Measurements from ENCODE around the gene RPS14. TPM values are rescaled to one million over a fixed set of nuclear protein-coding genes. Genes with fewer than 3 reads are reported as not detected.
"Not testable (repeated sequence)": the region's sequence is repeated elsewhere in the genome, so short reads cannot be mapped to it uniquely, and the experiment has no call there.

RPS14 gene
- total RNA-seq, 1 donor from 2014 or later: 1,202 TPM

DNA sequence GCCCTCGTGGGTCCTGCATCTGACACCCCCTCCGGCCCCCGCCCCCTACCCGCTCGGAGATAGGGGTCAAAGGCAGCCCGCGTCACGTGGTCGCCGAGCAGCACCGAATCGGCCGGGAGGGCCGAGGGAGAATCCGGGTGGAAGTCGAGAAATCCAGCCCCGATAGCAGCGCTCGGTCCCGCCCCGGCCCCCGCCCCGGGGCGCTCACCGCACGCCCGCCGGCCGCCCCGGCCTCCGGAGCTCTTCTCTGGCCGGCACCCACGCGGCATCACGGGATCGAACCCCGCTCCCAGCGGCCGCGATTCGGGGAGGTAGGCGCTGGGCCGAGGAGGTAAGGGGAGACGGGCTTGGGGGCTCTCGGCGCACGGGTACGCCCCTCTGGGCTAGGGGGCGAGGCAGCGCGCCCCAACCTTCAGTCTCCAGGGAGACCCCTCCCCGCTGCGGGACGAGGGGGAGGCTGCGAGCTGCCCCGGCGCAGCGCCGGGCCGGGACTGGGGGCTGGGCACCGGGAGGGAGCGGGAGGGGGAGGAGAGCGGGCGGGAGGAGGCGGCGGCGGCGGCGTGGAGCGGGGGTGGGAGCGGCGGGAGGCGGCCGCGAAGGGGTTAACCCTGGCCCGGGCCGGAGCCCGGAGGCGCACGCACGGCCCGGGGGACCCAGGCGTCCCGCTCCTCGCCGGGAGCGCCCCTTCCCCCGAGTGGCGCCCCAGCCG lies 36.3 kb upstream of the RPS14 start:
- H3K36me3 ChIP-seq: no peaks in the 10 kb centered on the region
- intact Hi-C loops (cut with micrococcal nuclease): no loop called here
- H3K27ac ChIP-seq (replicated peaks): peak overlapping the region; percentile 98
- no peaks in the 10 kb centered on the region for H3K27me3 ChIP-seq (ENCODE audit: low read depth)
- H3K9me3 ChIP-seq (replicated peaks): no peaks in the 10 kb centered on the region
- peak overlapping the region; percentile 93 for H3K4me3 ChIP-seq
- TF ChIP-seq, protein P1, sequence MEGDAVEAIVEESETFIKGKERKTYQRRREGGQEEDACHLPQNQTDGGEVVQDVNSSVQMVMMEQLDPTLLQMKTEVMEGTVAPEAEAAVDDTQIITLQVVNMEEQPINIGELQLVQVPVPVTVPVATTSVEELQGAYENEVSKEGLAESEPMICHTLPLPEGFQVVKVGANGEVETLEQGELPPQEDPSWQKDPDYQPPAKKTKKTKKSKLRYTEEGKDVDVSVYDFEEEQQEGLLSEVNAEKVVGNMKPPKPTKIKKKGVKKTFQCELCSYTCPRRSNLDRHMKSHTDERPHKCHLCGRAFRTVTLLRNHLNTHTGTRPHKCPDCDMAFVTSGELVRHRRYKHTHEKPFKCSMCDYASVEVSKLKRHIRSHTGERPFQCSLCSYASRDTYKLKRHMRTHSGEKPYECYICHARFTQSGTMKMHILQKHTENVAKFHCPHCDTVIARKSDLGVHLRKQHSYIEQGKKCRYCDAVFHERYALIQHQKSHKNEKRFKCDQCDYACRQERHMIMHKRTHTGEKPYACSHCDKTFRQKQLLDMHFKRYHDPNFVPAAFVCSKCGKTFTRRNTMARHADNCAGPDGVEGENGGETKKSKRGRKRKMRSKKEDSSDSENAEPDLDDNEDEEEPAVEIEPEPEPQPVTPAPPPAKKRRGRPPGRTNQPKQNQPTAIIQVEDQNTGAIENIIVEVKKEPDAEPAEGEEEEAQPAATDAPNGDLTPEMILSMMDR (IDR thresholded peaks at IDR 0.05; ENCODE audit: borderline replicate concordance): no peak
- peaks cover 56% of the 10 kb centered on the region for H3K4me1 ChIP-seq
- DNase-seq: peak; percentile 72

DNA sequence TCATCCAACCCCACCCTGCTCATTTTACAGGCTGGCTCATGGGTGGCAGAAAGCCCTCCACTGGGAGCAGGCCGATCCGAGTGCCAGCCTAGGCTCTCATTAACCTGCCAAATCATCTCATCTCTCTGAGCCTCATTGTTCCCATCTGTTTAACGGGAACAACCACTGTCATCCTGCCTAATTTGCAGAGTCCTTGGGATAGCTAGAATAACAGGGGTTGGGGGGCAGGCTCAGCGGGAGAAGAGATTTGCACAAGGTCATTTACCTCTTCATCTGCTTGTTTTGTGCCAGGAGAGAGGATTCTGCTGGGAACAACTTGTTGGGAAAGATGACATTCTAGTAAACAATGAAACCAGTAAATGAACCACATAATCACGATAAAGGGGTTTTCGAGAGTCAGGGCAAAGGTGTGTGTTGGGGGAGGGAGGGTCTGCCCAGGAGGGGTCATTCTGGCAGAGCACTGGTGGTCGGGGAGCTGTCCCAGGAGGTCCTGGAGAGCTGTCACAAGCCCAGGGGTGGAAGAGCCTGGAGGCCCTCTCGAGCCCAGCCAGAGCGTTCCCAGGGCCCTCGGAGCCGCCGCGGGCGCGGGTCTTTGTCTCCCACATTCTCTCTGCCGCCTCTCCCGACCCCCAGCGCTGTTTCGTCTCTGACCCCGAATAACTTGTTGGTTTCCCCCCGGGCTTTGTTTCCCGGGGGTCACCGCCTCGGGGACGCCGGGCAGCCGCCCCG lies 35.6 kb upstream of the RPS14 start:
- TF ChIP-seq, protein P1 (IDR thresholded peaks at IDR 0.05; ENCODE audit: borderline replicate concordance): no peak
- Histone ChIP-seq H3K4me1 (peaks cover 49% of the 10 kb centered on the region), H3K36me3 (no peaks in the 10 kb centered on the region), H3K27ac (replicated peaks) (peak overlapping the region; percentile 98), H3K4me3 (peak overlapping the region; percentile 93), H3K27me3 (ENCODE audit: low read depth) (no peaks in the 10 kb centered on the region), H3K9me3 (replicated peaks) (no peaks in the 10 kb centered on the region)
- DNase-seq: no peak
- intact Hi-C loops (cut with micrococcal nuclease): no loop called here

DNA sequence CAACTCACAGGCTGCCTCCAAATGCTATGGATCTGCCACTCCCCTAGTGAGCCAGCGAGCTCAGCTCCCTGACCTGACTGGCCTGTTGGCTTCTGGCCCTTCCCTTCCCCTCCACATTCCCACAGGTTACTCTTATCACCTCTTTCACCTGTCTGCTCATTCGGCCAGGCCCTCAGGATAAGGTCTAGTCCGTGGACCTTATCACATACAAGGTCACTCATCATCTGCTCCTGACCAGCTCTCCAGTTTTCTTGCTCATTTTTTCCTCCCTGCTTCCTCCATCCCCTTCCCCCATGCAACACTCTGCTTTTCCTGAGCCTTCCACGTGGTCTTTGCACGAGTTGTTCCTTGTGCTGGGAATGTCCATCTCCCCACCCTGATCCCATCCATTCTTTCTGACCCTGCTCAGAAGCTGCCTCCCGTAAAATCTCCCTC lies 32.5 kb upstream of the RPS14 start:
- TF ChIP-seq, protein P1 (IDR thresholded peaks at IDR 0.05; ENCODE audit: borderline replicate concordance): no peak
- Histone ChIP-seq H3K36me3 (no peaks in the 10 kb centered on the region), H3K9me3 (replicated peaks) (no peaks in the 10 kb centered on the region), H3K27ac (replicated peaks) (no peak overlapping the region), H3K4me1 (peaks cover 18% of the 10 kb centered on the region), H3K27me3 (ENCODE audit: low read depth) (no peaks in the 10 kb centered on the region), H3K4me3 (no peak overlapping the region)
- intact Hi-C loops (cut with micrococcal nuclease): no loop called here
- DNase-seq: no peak

DNA sequence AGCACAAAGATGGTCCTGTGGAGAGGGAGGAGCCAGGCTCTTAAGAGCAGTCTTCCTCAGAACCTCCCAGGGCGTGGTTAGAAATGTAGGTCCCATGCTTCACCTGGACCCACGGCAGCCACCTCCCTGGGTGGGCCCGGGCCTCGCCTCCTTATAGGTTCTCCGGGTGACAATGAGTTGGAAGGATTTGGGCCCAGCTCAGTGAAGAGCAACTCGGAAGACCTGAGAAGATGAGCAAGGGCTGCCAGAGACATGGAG lies 32.1 kb upstream of the RPS14 start:
- no peaks in the 10 kb centered on the region for H3K36me3 ChIP-seq
- intact Hi-C loops (cut with micrococcal nuclease): no loop called here

DNA sequence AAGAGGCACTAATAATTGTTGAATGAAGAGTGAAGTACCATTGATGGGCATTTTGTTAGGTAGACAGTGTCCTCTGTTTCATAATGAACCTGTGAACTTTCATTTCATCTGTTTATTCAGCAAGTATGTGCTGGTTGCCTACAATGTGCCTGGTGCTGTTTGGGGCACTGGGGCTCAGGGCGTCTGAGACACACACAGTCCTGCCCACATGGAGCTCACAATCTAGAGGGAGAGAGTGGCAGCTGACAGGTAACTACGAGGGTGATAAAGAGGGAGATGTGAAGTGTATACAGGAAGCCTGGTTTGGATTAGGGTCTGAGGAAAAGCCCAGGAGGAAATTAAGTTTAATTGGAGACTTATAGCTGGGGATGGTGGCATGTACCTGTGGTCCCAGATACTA lies 29.9 kb upstream of the RPS14 start:
- Histone ChIP-seq H3K4me3 (no peak overlapping the region), H3K9me3 (replicated peaks) (no peaks in the 10 kb centered on the region), H3K36me3 (no peaks in the 10 kb centered on the region), H3K27ac (replicated peaks) (no peak overlapping the region), H3K27me3 (ENCODE audit: low read depth) (no peaks in the 10 kb centered on the region), H3K4me1 (no peaks in the 10 kb centered on the region)
- DNase-seq: no peak
- intact Hi-C loops (cut with micrococcal nuclease): no loop called here
- TF ChIP-seq, protein P1 (IDR thresholded peaks at IDR 0.05; ENCODE audit: borderline replicate concordance): no peak

More for the DNA sequence above, 32.1 kb upstream of the RPS14 start:
- TF ChIP-seq, protein P1 (IDR thresholded peaks at IDR 0.05; ENCODE audit: borderline replicate concordance): no peak
- Histone ChIP-seq H3K9me3 (replicated peaks) (no peaks in the 10 kb centered on the region), H3K27me3 (ENCODE audit: low read depth) (no peaks in the 10 kb centered on the region), H3K27ac (replicated peaks) (no peak overlapping the region), H3K4me1 (peaks cover 14% of the 10 kb centered on the region), H3K4me3 (no peak overlapping the region)
- no peak for DNase-seq

GRCh38 chr5:150476568-150476967 lies 27.0 kb upstream of the RPS14 start:
- H3K9me3 ChIP-seq (replicated peaks); intact Hi-C loops (cut with micrococcal nuclease); H3K4me1 ChIP-seq; H3K27ac ChIP-seq (replicated peaks); H3K27me3 ChIP-seq (ENCODE audit: low read depth); H3K36me3 ChIP-seq; H3K4me3 ChIP-seq; DNase-seq: not testable (repeated sequence)
